ENCODE results near the gene CH25H.
A peak's percentile ranks its signal among the peaks of the same experiment; 100 is the strongest.

DNA sequence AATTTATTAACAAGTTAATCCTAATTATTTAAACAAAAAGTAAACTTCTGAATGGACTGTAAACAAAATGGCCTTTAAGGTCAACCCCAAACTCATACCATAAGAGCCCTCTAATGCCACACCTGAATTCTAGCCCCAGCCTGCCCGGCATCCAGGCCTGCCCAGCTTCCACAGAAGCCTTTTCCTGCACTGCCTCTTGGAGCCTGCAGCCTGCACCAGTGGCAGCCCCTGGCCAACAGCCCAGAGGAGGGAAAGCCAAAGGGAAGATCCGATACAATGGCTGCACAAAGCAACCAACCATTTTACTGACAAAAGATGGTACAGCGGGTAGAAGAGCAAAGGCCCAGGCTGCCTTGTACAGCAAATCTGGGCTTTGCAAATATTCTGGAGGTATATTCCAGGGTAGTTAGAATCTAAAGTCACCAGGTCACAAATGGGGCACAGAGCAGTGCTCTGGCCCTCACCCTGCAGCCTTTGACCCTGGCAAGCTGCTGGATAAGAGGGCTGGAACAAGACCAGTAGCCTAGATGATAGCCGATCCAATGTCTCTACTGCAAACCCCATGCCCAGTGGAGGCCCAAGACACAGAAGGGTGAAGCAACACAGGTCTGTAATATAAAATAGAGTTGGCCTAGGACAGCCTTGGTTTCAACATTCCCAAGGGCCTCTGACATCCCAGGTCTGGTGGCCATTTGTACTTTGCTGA lies 12.5 kb upstream of the CH25H start:
- TF ChIP-seq CTCF (IDR thresholded peaks at IDR 0.05 in 8 of 11, conservative IDR thresholded peaks at IDR 0.05 in 3 of 11) (no peak), POLR2AphosphoS5 (IDR thresholded peaks at IDR 0.05) (peak in 1 of 3 donors; percentile 7), POLR2A (IDR thresholded peaks at IDR 0.05) (no peak)
